ENCODE measurements around the gene MIGA1. TPM values are rescaled to one million over a fixed set of nuclear protein-coding genes. Genes with fewer than 3 reads are reported as not detected.
A peak's percentile ranks its signal among the peaks of the same experiment; 100 is the strongest.
"Not testable (repeated sequence)": the region's sequence is repeated elsewhere in the genome, so short reads cannot be mapped to it uniquely, and the experiment has no call there.

Gene MIGA1
- polyA plus RNA-seq, 2 donors = 1.0 to 1.9 TPM

- WGBS, 2 donors = 98 to 100% methylated on average over 1 of the region's 1 CpG
- Histone ChIP-seq H3K27me3 (ENCODE audit: control insufficient read depth in 1 of 2, insufficient read depth in 2 of 2, low read length in 2 of 2) (no peaks in the 10 kb centered on the region), H3K27ac (ENCODE audit: low read depth in 2 of 2, low read length in 1 of 2) (no peak overlapping the region), H3K36me3 (ENCODE audit: control insufficient read depth in 2 of 2, insufficient read depth in 2 of 2, low read length in 1 of 2) (no peaks in the 10 kb centered on the region), H3K4me3 (ENCODE audit: low read depth in 1 of 2, low read length in 2 of 2) (no peak overlapping the region), H3K9me3 (ENCODE audit: control insufficient read depth in 2 of 2, insufficient read depth in 1 of 2, low read depth in 1 of 2, low read length in 1 of 2) (no peaks in the 10 kb centered on the region), H3K4me1 (ENCODE audit: control insufficient read depth in 2 of 2, insufficient read depth in 2 of 2, low read length in 1 of 2) (no peaks in the 10 kb centered on the region)
Observed at GRCh38 chr1:77824694-77825093, 45.2 kb downstream of the MIGA1 start.

- Histone ChIP-seq H3K4me1 (ENCODE audit: control insufficient read depth in 2 of 2, insufficient read depth in 2 of 2, low read length in 1 of 2) (no peaks in the 10 kb centered on the region), H3K9me3 (ENCODE audit: control insufficient read depth in 2 of 2, insufficient read depth in 1 of 2, low read depth in 1 of 2, low read length in 1 of 2) (no peaks in the 10 kb centered on the region), H3K36me3 (ENCODE audit: control insufficient read depth in 2 of 2, insufficient read depth in 2 of 2, low read length in 1 of 2) (no peaks in the 10 kb centered on the region), H3K4me3 (ENCODE audit: low read depth in 1 of 2, low read length in 2 of 2) (no peak overlapping the region), H3K27me3 (ENCODE audit: control insufficient read depth in 1 of 2, insufficient read depth in 2 of 2, low read length in 2 of 2) (no peaks in the 10 kb centered on the region), H3K27ac (ENCODE audit: low read depth in 2 of 2, low read length in 1 of 2) (no peak overlapping the region)
- WGBS, 2 donors = 46 to 48% methylated on average over 10 of the region's 10 CpGs
Observed at GRCh38 chr1:77825131-77825709, 45.8 kb downstream of the MIGA1 start.

- H3K27me3 ChIP-seq (ENCODE audit: control insufficient read depth in 1 of 2, insufficient read depth in 2 of 2, low read length in 2 of 2); H3K4me1 ChIP-seq (ENCODE audit: control insufficient read depth in 2 of 2, insufficient read depth in 2 of 2, low read length in 1 of 2); H3K36me3 ChIP-seq (ENCODE audit: control insufficient read depth in 2 of 2, insufficient read depth in 2 of 2, low read length in 1 of 2); H3K27ac ChIP-seq (ENCODE audit: low read depth in 2 of 2, low read length in 1 of 2); H3K4me3 ChIP-seq (ENCODE audit: low read depth in 1 of 2, low read length in 2 of 2); H3K9me3 ChIP-seq (ENCODE audit: control insufficient read depth in 2 of 2, insufficient read depth in 1 of 2, low read depth in 1 of 2, low read length in 1 of 2): not testable (repeated sequence)
- 92% methylated on average over 8 of the region's 8 CpGs for WGBS, 2 donors
Observed at GRCh38 chr1:77826851-77827250, 47.4 kb downstream of the MIGA1 start.

- 94 to 98% methylated on average over 1 of the region's 1 CpG for WGBS, 2 donors
- H3K36me3 ChIP-seq (ENCODE audit: control insufficient read depth in 2 of 2, insufficient read depth in 2 of 2, low read length in 1 of 2) = no peaks in the 10 kb centered on the region
- no peak overlapping the region for H3K4me3 ChIP-seq (ENCODE audit: low read depth in 1 of 2, low read length in 2 of 2)
- H3K4me1 ChIP-seq (ENCODE audit: control insufficient read depth in 2 of 2, insufficient read depth in 2 of 2, low read length in 1 of 2) = no peaks in the 10 kb centered on the region
- no peak overlapping the region for H3K27ac ChIP-seq (ENCODE audit: low read depth in 2 of 2, low read length in 1 of 2)
- H3K9me3 ChIP-seq (ENCODE audit: control insufficient read depth in 2 of 2, insufficient read depth in 1 of 2, low read depth in 1 of 2, low read length in 1 of 2) = no peaks in the 10 kb centered on the region
- H3K27me3 ChIP-seq (ENCODE audit: control insufficient read depth in 1 of 2, insufficient read depth in 2 of 2, low read length in 2 of 2) = no peaks in the 10 kb centered on the region
Observed at GRCh38 chr1:77828098-77828497, 48.6 kb downstream of the MIGA1 start.

- no peaks in the 10 kb centered on the region for H3K9me3 ChIP-seq (ENCODE audit: control insufficient read depth in 2 of 2, insufficient read depth in 1 of 2, low read depth in 1 of 2, low read length in 1 of 2)
- WGBS, 2 donors = 83 to 87% methylated on average over 1 of the region's 1 CpG
- no peaks in the 10 kb centered on the region for H3K4me1 ChIP-seq (ENCODE audit: control insufficient read depth in 2 of 2, insufficient read depth in 2 of 2, low read length in 1 of 2)
- no peaks in the 10 kb centered on the region for H3K36me3 ChIP-seq (ENCODE audit: control insufficient read depth in 2 of 2, insufficient read depth in 2 of 2, low read length in 1 of 2)
- H3K4me3 ChIP-seq (ENCODE audit: low read depth in 1 of 2, low read length in 2 of 2) = no peak overlapping the region
- H3K27me3 ChIP-seq (ENCODE audit: control insufficient read depth in 1 of 2, insufficient read depth in 2 of 2, low read length in 2 of 2) = no peaks in the 10 kb centered on the region
- H3K27ac ChIP-seq (ENCODE audit: low read depth in 2 of 2, low read length in 1 of 2) = no peak overlapping the region
Observed at GRCh38 chr1:77829851-77830250, 50.4 kb downstream of the MIGA1 start.

- Histone ChIP-seq H3K27ac (ENCODE audit: low read depth in 2 of 2, low read length in 1 of 2) (no peak overlapping the region), H3K9me3 (ENCODE audit: control insufficient read depth in 2 of 2, insufficient read depth in 1 of 2, low read depth in 1 of 2, low read length in 1 of 2) (no peaks in the 10 kb centered on the region), H3K4me1 (ENCODE audit: control insufficient read depth in 2 of 2, insufficient read depth in 2 of 2, low read length in 1 of 2) (no peaks in the 10 kb centered on the region), H3K27me3 (ENCODE audit: control insufficient read depth in 1 of 2, insufficient read depth in 2 of 2, low read length in 2 of 2) (no peaks in the 10 kb centered on the region), H3K36me3 (ENCODE audit: control insufficient read depth in 2 of 2, insufficient read depth in 2 of 2, low read length in 1 of 2) (no peaks in the 10 kb centered on the region), H3K4me3 (ENCODE audit: low read depth in 1 of 2, low read length in 2 of 2) (no peak overlapping the region)
- 85 to 91% methylated on average over 3 of the region's 3 CpGs for WGBS, 2 donors
Observed at GRCh38 chr1:77830946-77831345, 51.5 kb downstream of the MIGA1 start.

GRCh38 chr1:77831566-77831965 is 52.1 kb downstream of the MIGA1 start:
- Histone ChIP-seq H3K4me1 (ENCODE audit: control insufficient read depth in 2 of 2, insufficient read depth in 2 of 2, low read length in 1 of 2) (no peaks in the 10 kb centered on the region), H3K9me3 (ENCODE audit: control insufficient read depth in 2 of 2, insufficient read depth in 1 of 2, low read depth in 1 of 2, low read length in 1 of 2) (no peaks in the 10 kb centered on the region), H3K27me3 (ENCODE audit: control insufficient read depth in 1 of 2, insufficient read depth in 2 of 2, low read length in 2 of 2) (no peaks in the 10 kb centered on the region), H3K27ac (ENCODE audit: low read depth in 2 of 2, low read length in 1 of 2) (no peak overlapping the region), H3K36me3 (ENCODE audit: control insufficient read depth in 2 of 2, insufficient read depth in 2 of 2, low read length in 1 of 2) (no peaks in the 10 kb centered on the region), H3K4me3 (ENCODE audit: low read depth in 1 of 2, low read length in 2 of 2) (no peak overlapping the region)
- 72 to 82% methylated on average over 4 of the region's 4 CpGs for WGBS, 2 donors

- no peaks in the 10 kb centered on the region for H3K36me3 ChIP-seq (ENCODE audit: control insufficient read depth in 2 of 2, insufficient read depth in 2 of 2, low read length in 1 of 2)
- no peak overlapping the region for H3K4me3 ChIP-seq (ENCODE audit: low read depth in 1 of 2, low read length in 2 of 2)
- no peaks in the 10 kb centered on the region for H3K4me1 ChIP-seq (ENCODE audit: control insufficient read depth in 2 of 2, insufficient read depth in 2 of 2, low read length in 1 of 2)
- no peaks in the 10 kb centered on the region for H3K9me3 ChIP-seq (ENCODE audit: control insufficient read depth in 2 of 2, insufficient read depth in 1 of 2, low read depth in 1 of 2, low read length in 1 of 2)
- H3K27me3 ChIP-seq (ENCODE audit: control insufficient read depth in 1 of 2, insufficient read depth in 2 of 2, low read length in 2 of 2) = no peaks in the 10 kb centered on the region
- WGBS, 2 donors = 48 to 54% methylated on average over 2 of the region's 2 CpGs
- H3K27ac ChIP-seq (ENCODE audit: low read depth in 2 of 2, low read length in 1 of 2) = peak overlapping the region; percentile 33 to 45
Observed at GRCh38 chr1:77831976-77832711, 52.7 kb downstream of the MIGA1 start.

GRCh38 chr1:77832901-77833300 is 53.5 kb downstream of the MIGA1 start:
- Histone ChIP-seq H3K4me3 (ENCODE audit: low read depth in 1 of 2, low read length in 2 of 2) (no peak overlapping the region), H3K36me3 (ENCODE audit: control insufficient read depth in 2 of 2, insufficient read depth in 2 of 2, low read length in 1 of 2) (no peaks in the 10 kb centered on the region), H3K9me3 (ENCODE audit: control insufficient read depth in 2 of 2, insufficient read depth in 1 of 2, low read depth in 1 of 2, low read length in 1 of 2) (no peaks in the 10 kb centered on the region), H3K27ac (ENCODE audit: low read depth in 2 of 2, low read length in 1 of 2) (no peak overlapping the region), H3K27me3 (ENCODE audit: control insufficient read depth in 1 of 2, insufficient read depth in 2 of 2, low read length in 2 of 2) (no peaks in the 10 kb centered on the region), H3K4me1 (ENCODE audit: control insufficient read depth in 2 of 2, insufficient read depth in 2 of 2, low read length in 1 of 2) (no peaks in the 10 kb centered on the region)

- Histone ChIP-seq H3K9me3 (ENCODE audit: control insufficient read depth in 2 of 2, insufficient read depth in 1 of 2, low read depth in 1 of 2, low read length in 1 of 2) (no peaks in the 10 kb centered on the region), H3K4me3 (ENCODE audit: low read depth in 1 of 2, low read length in 2 of 2) (no peak overlapping the region), H3K27me3 (ENCODE audit: control insufficient read depth in 1 of 2, insufficient read depth in 2 of 2, low read length in 2 of 2) (no peaks in the 10 kb centered on the region), H3K27ac (ENCODE audit: low read depth in 2 of 2, low read length in 1 of 2) (peak overlapping the region; percentile 26 to 64), H3K4me1 (ENCODE audit: control insufficient read depth in 2 of 2, insufficient read depth in 2 of 2, low read length in 1 of 2) (no peaks in the 10 kb centered on the region), H3K36me3 (ENCODE audit: control insufficient read depth in 2 of 2, insufficient read depth in 2 of 2, low read length in 1 of 2) (no peaks in the 10 kb centered on the region)
- WGBS, 2 donors = 85 to 86% methylated on average over 3 of the region's 3 CpGs
Observed at GRCh38 chr1:77833521-77834100, 54.2 kb downstream of the MIGA1 start.
